OCI-M1 (cell line): ENCODE results near the gene LMLN.
A peak's percentile ranks its signal among the peaks of the same experiment; 100 is the strongest.
"Not testable (repeated sequence)": the region's sequence is repeated elsewhere in the genome, so short reads cannot be mapped to it uniquely, and the experiment has no call there.

ENCODE experiments used
- DNase-seq: peaks from one replicate; lab custom pipeline; 2025; lab: John Stamatoyannopoulos, UW

LMLN gene

GRCh38 chr3:197959891-197960693, at the start of gene LMLN:
Gene LMLN, plus strand, starts transcription at chr3:197960217. Its CDS starts 29 bp downstream, at chr3:197960246.
- peak; percentile 96 for DNase-seq

GRCh38 chr3:197912741-197913476, 47.1 kb upstream of the LMLN start:
- DNase-seq = no peak

- DNase-seq = no peak
Observed at GRCh38 chr3:197913641-197914380, 46.2 kb upstream of the LMLN start.

GRCh38 chr3:197921429-197922275, 38.4 kb upstream of the LMLN start:
- not testable (repeated sequence) for DNase-seq

- DNase-seq = peak; percentile 36
Observed at GRCh38 chr3:197926418-197926817, 33.6 kb upstream of the LMLN start.

GRCh38 chr3:197927578-197927977, 32.4 kb upstream of the LMLN start:
- DNase-seq = not testable (repeated sequence)

- no peak for DNase-seq
Observed at GRCh38 chr3:197936819-197937384, 23.1 kb upstream of the LMLN start.

- DNase-seq = no peak
Observed at GRCh38 chr3:197940745-197941384, 19.2 kb upstream of the LMLN start.

- peak; percentile 65 for DNase-seq
Observed at GRCh38 chr3:197942956-197943556, 17.0 kb upstream of the LMLN start.

GRCh38 chr3:197949191-197949777, 10.7 kb upstream of the LMLN start:
- no peak for DNase-seq

- peak; percentile 93 for DNase-seq
Observed at GRCh38 chr3:197949778-197950676, 10.0 kb upstream of the LMLN start, which contains the start of gene RPL35A. Gene RPL35A, plus strand, starts transcription at chr3:197950190. Its CDS starts 778 bp downstream, at chr3:197950968.

GRCh38 chr3:197950677-197951061, 9.3 kb upstream of the LMLN start:
- no peak for DNase-seq

- no peak for DNase-seq
Observed at GRCh38 chr3:197951392-197951990, 8.5 kb upstream of the LMLN start.

GRCh38 chr3:197952440-197952839, 7.6 kb upstream of the LMLN start:
- DNase-seq = no peak

- DNase-seq = no peak
Observed at GRCh38 chr3:197953325-197953724, 6.7 kb upstream of the LMLN start.

GRCh38 chr3:197953881-197954280, 6.1 kb upstream of the LMLN start:
- DNase-seq = no peak

- no peak for DNase-seq
Observed at GRCh38 chr3:197955892-197956477, 4.0 kb upstream of the LMLN start.

- peak; percentile 33 for DNase-seq
Observed at GRCh38 chr3:197956626-197956988, 3.4 kb upstream of the LMLN start.
